Kidney epithelial cell (primary cell): ENCODE data around the gene LDB2. TPM values are rescaled to one million over a fixed set of nuclear protein-coding genes. Genes with fewer than 3 reads are reported as not detected.

Experiments
- DNase-seq: peaks from one replicate; pipeline ENCODE4 v3.0.0-alpha.2; 2010; ENCODE audit warnings: low read depth
- H3K27me3 ChIP-seq: 2 replicates; pipeline ENCODE4 v1.6.0; 2011; ENCODE audit warnings: low read length; ENCODE audit not compliant: control insufficient read depth, insufficient read depth
- H3K36me3 ChIP-seq: 2 replicates; pipeline ENCODE4 v1.5.1; 2011; ENCODE audit warnings: low read length; ENCODE audit not compliant: control insufficient read depth, insufficient read depth
- H3K4me3 ChIP-seq: 2 replicates; pipeline ENCODE4 v1.5.1; 2011; ENCODE audit warnings: low read depth, mild to moderate bottlenecking, control low read depth, low read length
- total RNA-seq: library from RNA; depleted of rRNA; stranded (reverse); fragments of >200 nt; gene quantifications from 2 replicates; pipeline ENCODE4 v1.2.3, GENCODE V29; 2015
- TF ChIP-seq, protein P1 (sequence below): IDR thresholded peaks from 2 replicates; pipeline ENCODE4 v1.5.1; 2011; ENCODE audit warnings: mild to moderate bottlenecking, moderate library complexity, low read length, control low read depth, inconsistent platforms; ENCODE audit not compliant: insufficient read depth, poor library complexity, severe bottlenecking

The LDB2 gene
- total RNA-seq, 1 donor from 2014 or later, result 0.46 TPM

DNA sequence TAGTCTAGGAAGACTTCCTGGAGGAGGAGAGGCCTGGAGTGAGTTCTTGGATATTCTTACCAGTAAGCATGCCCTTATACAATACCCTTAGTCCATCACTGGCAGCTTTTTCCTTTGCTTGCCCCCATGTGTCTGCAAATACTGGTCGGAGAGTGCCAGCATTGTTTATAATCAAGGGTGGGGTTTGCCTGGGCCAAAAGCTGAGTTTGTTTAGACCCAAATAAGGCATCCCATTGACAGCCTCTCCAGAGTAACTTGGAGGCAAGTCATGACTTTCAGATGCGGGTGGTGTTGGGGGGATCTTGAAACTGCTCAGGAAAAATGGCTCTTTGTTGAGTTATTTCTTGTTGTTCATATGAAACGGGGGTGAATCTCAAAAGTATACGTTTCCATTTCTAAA is 413.7 kb downstream of the LDB2 start:
- TF ChIP-seq, protein P1, sequence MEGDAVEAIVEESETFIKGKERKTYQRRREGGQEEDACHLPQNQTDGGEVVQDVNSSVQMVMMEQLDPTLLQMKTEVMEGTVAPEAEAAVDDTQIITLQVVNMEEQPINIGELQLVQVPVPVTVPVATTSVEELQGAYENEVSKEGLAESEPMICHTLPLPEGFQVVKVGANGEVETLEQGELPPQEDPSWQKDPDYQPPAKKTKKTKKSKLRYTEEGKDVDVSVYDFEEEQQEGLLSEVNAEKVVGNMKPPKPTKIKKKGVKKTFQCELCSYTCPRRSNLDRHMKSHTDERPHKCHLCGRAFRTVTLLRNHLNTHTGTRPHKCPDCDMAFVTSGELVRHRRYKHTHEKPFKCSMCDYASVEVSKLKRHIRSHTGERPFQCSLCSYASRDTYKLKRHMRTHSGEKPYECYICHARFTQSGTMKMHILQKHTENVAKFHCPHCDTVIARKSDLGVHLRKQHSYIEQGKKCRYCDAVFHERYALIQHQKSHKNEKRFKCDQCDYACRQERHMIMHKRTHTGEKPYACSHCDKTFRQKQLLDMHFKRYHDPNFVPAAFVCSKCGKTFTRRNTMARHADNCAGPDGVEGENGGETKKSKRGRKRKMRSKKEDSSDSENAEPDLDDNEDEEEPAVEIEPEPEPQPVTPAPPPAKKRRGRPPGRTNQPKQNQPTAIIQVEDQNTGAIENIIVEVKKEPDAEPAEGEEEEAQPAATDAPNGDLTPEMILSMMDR, result no peak
- DNase-seq, result no peak
- no peaks in the 10 kb centered on the region for H3K27me3 ChIP-seq
- no peak overlapping the region for H3K4me3 ChIP-seq
- no peaks in the 10 kb centered on the region for H3K36me3 ChIP-seq

GRCh38 chr4:16483540-16483939 is 414.9 kb downstream of the LDB2 start:
- Histone ChIP-seq H3K4me3 (no peak overlapping the region), H3K27me3 (no peaks in the 10 kb centered on the region), H3K36me3 (no peaks in the 10 kb centered on the region)
- no peak for DNase-seq
- TF ChIP-seq, protein P1, result no peak

DNA sequence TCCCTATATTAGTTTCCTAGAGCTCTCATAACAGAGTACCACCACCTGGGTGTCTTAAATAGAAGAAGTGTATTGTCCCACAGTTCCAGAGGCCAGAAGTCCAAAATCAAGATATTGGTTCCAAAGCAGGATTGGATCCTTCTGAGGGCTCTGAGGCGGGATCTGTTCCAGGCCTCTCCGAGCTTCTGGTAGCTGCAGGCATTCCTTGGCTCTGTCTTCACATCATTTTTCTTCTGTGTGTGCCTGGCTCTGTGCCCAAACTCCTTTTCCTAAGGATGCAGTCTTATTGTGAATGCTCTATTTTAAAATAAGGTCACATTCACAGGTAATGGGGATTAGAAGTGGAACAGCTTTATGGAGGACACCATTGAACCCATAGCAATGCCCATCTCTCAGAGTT is 418.4 kb downstream of the LDB2 start:
- Histone ChIP-seq H3K27me3 (no peaks in the 10 kb centered on the region), H3K4me3 (no peak overlapping the region), H3K36me3 (no peaks in the 10 kb centered on the region)
- DNase-seq, result no peak
- TF ChIP-seq, protein P1, result no peak

DNA sequence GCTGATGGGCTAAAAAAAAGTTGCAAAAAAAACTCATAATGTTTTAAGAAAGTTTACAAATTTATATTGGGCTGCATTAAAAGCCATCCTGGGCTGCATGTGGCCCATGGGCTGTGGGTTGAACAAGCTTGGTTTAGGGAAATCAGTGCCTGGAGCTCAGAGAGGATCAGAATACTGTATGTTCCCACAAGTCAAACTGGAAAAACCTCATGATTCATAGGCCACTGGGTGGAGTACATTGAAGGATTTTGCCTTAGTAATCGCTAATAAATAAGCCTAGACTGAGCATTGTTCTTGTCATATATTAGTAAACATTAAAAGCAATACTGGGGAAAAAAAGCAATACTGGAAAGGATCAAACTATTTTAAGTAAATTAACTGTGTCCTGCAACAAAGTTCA is 425.9 kb downstream of the LDB2 start:
- no peak for DNase-seq
- H3K27me3 ChIP-seq, result no peaks in the 10 kb centered on the region
- no peak overlapping the region for H3K4me3 ChIP-seq
- H3K36me3 ChIP-seq, result no peaks in the 10 kb centered on the region
- TF ChIP-seq, protein P1, result no peak

- TF ChIP-seq, protein P1, result no peak
- Histone ChIP-seq H3K36me3 (no peaks in the 10 kb centered on the region), H3K27me3 (no peaks in the 10 kb centered on the region), H3K4me3 (no peak overlapping the region)
- no peak for DNase-seq
These were observed 431.4 kb downstream of the LDB2 start for GRCh38 chr4:16467061-16467460.

DNA sequence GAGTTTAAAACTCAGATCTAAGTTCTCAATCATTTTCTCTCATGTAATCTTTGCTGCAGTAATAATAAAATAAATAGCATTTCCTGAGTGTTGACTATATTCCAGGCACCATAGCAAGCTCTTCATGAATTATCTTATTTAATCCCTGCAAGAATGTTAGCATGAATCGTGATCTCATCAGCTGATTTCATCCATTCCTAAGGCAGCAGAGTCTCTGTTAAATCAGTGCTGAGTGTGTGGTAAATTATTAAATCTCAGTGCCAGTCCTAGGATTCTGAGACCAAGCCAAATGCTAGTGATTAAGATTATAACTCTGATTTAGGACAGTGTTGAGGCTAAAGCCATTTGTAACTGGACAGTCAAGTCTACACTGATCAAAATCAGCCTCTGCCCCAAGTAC is 431.9 kb downstream of the LDB2 start:
- Histone ChIP-seq H3K36me3 (no peaks in the 10 kb centered on the region), H3K27me3 (no peaks in the 10 kb centered on the region), H3K4me3 (no peak overlapping the region)
- DNase-seq, result no peak
- TF ChIP-seq, protein P1, result no peak
